K562 (cell line): ENCODE data around the gene SYPL2. TPM values are rescaled to one million over a fixed set of nuclear protein-coding genes. Genes with fewer than 3 reads are reported as not detected.

Source experiments
- CBFA2T3 ChIP-seq: fragments of 450-650 bp; IDR thresholded peaks from 2 replicates; pipeline ENCODE4 v1.6.1; 2017
- CSDE1 ChIP-seq, 2 experiments: fragments of 450-650 bp; IDR thresholded peaks; 2 replicates each; pipeline ENCODE4 v1.6.1; 2016; ENCODE audit warnings: mild to moderate bottlenecking in 1 of 2
- CTBP1 ChIP-seq: fragments of 450-650 bp; IDR thresholded peaks from 2 replicates; pipeline ENCODE4 v1.6.1; 2016; ENCODE audit warnings: borderline replicate concordance
- FOSL1 ChIP-seq: fragments of 200-800 bp; sonication (Bioruptor generic); conservative IDR thresholded peaks from 2 replicates; pipeline ENCODE4 v1.6.1; 2016; ENCODE audit warnings: missing genetic modification characterization, missing compliant biosample characterization
- FOXO4 ChIP-seq: fragments of 450-650 bp; formaldehyde crosslinking; IDR thresholded peaks from 2 replicates; pipeline ENCODE4 v1.4.0; 2020; ENCODE audit warnings: mild to moderate bottlenecking, moderate library complexity
- HSF4 ChIP-seq: fragments of 250-450 bp; sonication (Bioruptor Pico); IDR thresholded peaks from 2 replicates; pipeline ENCODE4 v2.1.2; 2022; ENCODE audit warnings: mild to moderate bottlenecking, moderate library complexity, borderline replicate concordance
- MCM7 ChIP-seq, 2 experiments: fragments of 450-650 bp; IDR thresholded peaks; 2 replicates each; pipeline ENCODE4 v1.6.1; 2016 to 2018
- MLLT1 ChIP-seq, 2 experiments: fragments of 450-650 bp; IDR thresholded peaks; 2 replicates each; pipeline ENCODE4 v1.6.1; 2016
- MYNN ChIP-seq, 2 experiments: sonication (generic); formaldehyde crosslinking in 1 of 2; IDR thresholded peaks; 2 replicates each; pipeline versions ENCODE4 v1.5.0 to v1.6.1; 2016 to 2020; ENCODE audit warnings: antibody characterized with exemption in 1 of 2, missing genetic modification reagents in 1 of 2
- NFATC3 ChIP-seq: fragments of 450-650 bp; IDR thresholded peaks from 2 replicates; pipeline ENCODE4 v1.6.1; 2017; ENCODE audit warnings: mild to moderate bottlenecking
- NR0B1 ChIP-seq: fragments of 450-650 bp; IDR thresholded peaks from one replicate; pipeline ENCODE4 v1.6.1; 2018; ENCODE audit warnings: mild to moderate bottlenecking, moderate library complexity; ENCODE audit not compliant: partially characterized antibody
- PRPF4 ChIP-seq: fragments of 200-400 bp; formaldehyde crosslinking; IDR thresholded peaks from one replicate; pipeline ENCODE4 v1.6.1; 2017; ENCODE audit warnings: low read length, low read depth, mild to moderate bottlenecking; ENCODE audit not compliant: insufficient read depth, poor library complexity, severe bottlenecking
- RBM17 ChIP-seq: fragments of 200-400 bp; formaldehyde crosslinking; IDR thresholded peaks from 2 replicates; pipeline ENCODE4 v1.6.1; 2017; ENCODE audit warnings: low read depth, mild to moderate bottlenecking, low read length, borderline replicate concordance
- RNF2 ChIP-seq: sonication (generic); IDR thresholded peaks from 2 replicates; pipeline ENCODE4 v1.6.1; 2016
- SFPQ ChIP-seq: fragments of 200-400 bp; formaldehyde crosslinking; IDR thresholded peaks from 2 replicates; pipeline ENCODE4 v1.6.1; 2017; ENCODE audit warnings: mild to moderate bottlenecking, low read depth, low read length, moderate library complexity
- TFAM ChIP-seq: fragments of 250-450 bp; sonication (Bioruptor Pico); conservative IDR thresholded peaks from 2 replicates; pipeline ENCODE4 v1.5.0; 2021; ENCODE audit warnings: mild to moderate bottlenecking, moderate library complexity
- TRIM24 ChIP-seq, 2 experiments: fragments of 450-650 bp; IDR thresholded peaks; 2 replicates each; pipeline ENCODE4 v1.6.1; 2016
- WHSC1 ChIP-seq: IDR thresholded peaks from one replicate; pipeline ENCODE4 v1.6.1; 2012; ENCODE audit warnings: low read length, control low read depth, inconsistent platforms
- XRCC5 ChIP-seq: fragments of 200-400 bp; formaldehyde crosslinking; IDR thresholded peaks from 2 replicates; pipeline ENCODE4 v1.6.1; 2017; ENCODE audit warnings: low read depth, mild to moderate bottlenecking, low read length
- ZNF584 ChIP-seq: fragments of 200-800 bp; sonication (Bioruptor generic); IDR thresholded peaks from 2 replicates; pipeline ENCODE4 v1.6.1; 2016; ENCODE audit warnings: low read depth, mild to moderate bottlenecking, missing genetic modification characterization, missing compliant biosample characterization
- ZNF764 ChIP-seq: fragments of 250-450 bp; sonication (Bioruptor Pico); IDR thresholded peaks from 2 replicates; pipeline ENCODE4 v1.4.0; 2020; ENCODE audit warnings: low read depth, mild to moderate bottlenecking, moderate library complexity
- polyA plus RNA-seq, 8 experiments: library from polyadenylated mRNA; depleted of rRNA in 4 of 8; stranded (reverse) in 5 of 8; unstranded in 3 of 8; fragments of >200 nt; fragmentation: Nextera tagmentation in 2 of 8; fragmentation: Illumina TruSeq in 1 of 8; extraction: Ambion mirVana in 2 of 8; extraction: Trizol in 1 of 8; gene quantifications; 2 replicates each; pipeline versions ENCODE4 v1.2.1 to v1.2.3, GENCODE V29; 2011 to 2014; ENCODE audit warnings: inconsistent platforms in 1 of 8, missing spikeins in 1 of 8
- total RNA-seq, 7 experiments: library from RNA; depleted of rRNA in 6 of 7; stranded (reverse); fragments of >200 nt in 6 of 7; fragmentation: Illumina TruSeq in 2 of 7; extraction: Trizol in 2 of 7; gene quantifications; 2 replicates each; pipeline versions ENCODE4 v1.2.1 to v1.2.3, GENCODE V29; 2011 to 2021; ENCODE audit warnings: low replicate concordance in 1 of 7

Gene SYPL2
- total and polyA plus RNA-seq, 9 of the 15 experiments (the other 6 are each of a cell fraction or from before 2014, with no cell fraction given), result 0.03 to 0.20 (median 0.07) TPM; not detected in 2

- TF ChIP-seq SFPQ (no peak), TRIM24 (IDR thresholded peaks at IDR 0.05) (no peak), NR0B1 (no peak), MYNN (IDR thresholded peaks at IDR 0.05) (0 out of 2 replicates have a peak, but pooled peaks have one; percentile 17), MYNN (CRISPR knock-in tag; IDR thresholded peaks at IDR 0.05) (no peak), CSDE1 (IDR thresholded peaks at IDR 0.05) (no peak), NFATC3 (no peak), RNF2 (no peak), FOSL1 (0 out of 2 replicates have a peak, but pooled peaks have one; percentile 26), ZNF764 (CRISPR knock-in tag) (no peak; the same call in 1 of the 2 replicates), TFAM (CRISPR knock-in tag) (no peak), FOXO4 (CRISPR knock-in tag) (0 out of 2 replicates have a peak, but pooled peaks have one; percentile 62), WHSC1 (no peak), ZNF584 (CRISPR knock-in tag) (no peak), CTBP1 (peak; percentile 89), HSF4 (no peak), MLLT1 (IDR thresholded peaks at IDR 0.05) (no peak), PRPF4 (no peak), MCM7 (IDR thresholded peaks at IDR 0.05) (no peak), XRCC5 (peak; percentile 96), CBFA2T3 (no peak), RBM17 (no peak)
These were observed 27.6 kb downstream of the SYPL2 start, which contains the start of gene CYB561D1 (continued) for GRCh38 chr1:109493805-109494539.
